HG03175 (cell line): ENCODE data around the gene IBTK.
"Not testable (repeated sequence)": the region's sequence is repeated elsewhere in the genome, so short reads cannot be mapped to it uniquely, and the experiment has no call there.

Experiments used
- ATAC-seq: cut with Tn5 transposase; IDR thresholded peaks from one replicate; pipeline ENCODE4 v1.9.1; 2021; ENCODE audit warnings: mild to moderate bottlenecking, moderate library complexity; ENCODE audit not compliant: unreplicated experiment

The IBTK gene

DNA sequence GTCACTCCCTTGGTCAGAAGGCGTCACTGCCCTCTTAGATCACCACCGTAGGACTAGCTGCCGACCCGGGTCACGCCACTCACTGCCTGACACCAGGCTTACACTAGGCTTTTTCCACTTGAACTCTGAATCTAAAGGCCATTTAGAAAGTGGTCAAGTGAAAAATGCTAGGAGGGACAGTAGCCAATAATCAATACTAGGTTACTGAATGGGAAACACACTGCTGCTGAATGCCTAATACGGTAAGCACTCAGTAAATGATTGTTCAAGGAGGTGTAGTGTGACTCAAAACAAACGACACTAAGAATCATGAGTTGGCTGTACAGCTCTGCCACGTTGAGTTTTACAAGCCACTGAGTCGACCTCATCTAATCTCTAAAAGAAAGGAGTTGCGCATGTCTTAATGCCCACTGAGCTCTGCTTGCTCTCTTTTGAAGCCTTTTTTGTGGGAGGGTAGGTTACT is 760 bp upstream of the IBTK start:
- ATAC-seq: peak; percentile 48

DNA sequence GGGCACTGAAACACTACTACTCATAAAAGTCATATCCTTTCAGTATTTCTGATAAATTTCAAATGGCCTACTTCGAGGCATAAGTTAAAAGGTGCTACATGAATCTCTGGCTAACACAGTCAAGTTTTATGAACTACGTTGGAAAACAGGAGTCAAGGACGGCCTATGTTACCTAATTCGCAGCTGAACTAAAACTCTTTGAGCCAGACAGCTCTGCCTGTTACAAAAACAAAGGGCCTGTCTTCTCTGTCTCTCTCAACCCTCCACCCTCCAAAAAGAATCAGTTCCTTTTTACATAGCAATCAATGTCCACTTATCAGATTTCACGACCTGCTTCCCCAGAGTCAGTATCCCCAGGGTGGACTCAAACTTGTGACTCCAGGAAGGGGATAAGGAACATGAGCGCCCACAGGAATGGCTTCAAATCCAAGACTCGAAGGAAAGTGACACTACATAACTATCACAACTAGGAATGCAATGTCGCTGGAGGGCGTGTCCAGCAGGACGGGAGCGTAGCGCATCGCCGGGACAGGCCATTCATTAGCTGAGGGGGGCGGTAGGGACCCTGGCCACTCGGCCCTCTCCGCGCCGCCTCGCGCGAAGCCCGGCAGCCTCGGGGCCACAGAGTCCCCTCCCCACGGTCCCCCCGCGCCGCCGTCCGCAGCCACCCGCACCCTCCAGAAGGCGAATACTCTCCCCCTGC is 591 bp downstream of the IBTK start:
- peak; percentile 31 for ATAC-seq

GRCh38 chr6:82246370-82246769 is 1.2 kb downstream of the IBTK start:
- no peak for ATAC-seq

- ATAC-seq: no peak
These were observed 2.2 kb downstream of the IBTK start for GRCh38 chr6:82245376-82245775.

DNA sequence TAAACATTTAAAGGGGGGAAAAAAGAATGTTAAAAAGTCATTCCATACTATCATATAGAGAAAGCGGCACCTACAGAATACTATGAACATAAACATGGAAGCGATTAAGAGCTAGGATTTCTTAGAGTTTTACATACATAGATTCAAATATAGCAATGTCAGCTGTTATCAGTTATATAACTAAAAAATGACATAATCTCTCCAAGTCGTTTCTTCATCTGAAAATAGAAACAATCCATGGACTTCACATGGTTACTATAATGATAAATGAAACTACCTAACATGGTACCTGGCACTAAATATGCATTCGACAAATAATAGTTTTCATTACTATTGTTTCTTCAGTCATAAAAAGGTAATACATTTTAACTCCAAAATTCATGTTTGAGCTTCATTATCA is 3.7 kb downstream of the IBTK start:
- no peak for ATAC-seq

DNA sequence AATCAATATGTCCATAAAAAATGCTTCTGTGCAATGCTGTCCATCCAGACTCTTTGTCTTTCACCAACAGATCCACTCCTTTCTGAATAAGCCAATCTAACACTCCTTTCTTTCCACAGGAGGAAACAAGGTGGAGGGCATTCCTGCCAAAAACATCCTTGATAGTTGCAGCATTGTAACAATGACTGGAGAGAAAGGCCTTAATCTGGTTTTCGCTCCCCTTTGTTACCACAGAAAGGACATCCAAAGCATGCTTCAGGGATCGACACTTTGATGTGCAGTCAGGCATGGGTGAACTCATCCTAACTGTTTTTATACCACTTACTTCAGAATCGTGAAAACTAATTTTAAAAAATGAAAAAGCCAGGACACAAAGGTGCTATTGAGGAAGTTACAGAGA is 7.4 kb downstream of the IBTK start:
- ATAC-seq: no peak

GRCh38 chr6:82239597-82239996 is 7.9 kb downstream of the IBTK start:
- ATAC-seq: no peak

DNA sequence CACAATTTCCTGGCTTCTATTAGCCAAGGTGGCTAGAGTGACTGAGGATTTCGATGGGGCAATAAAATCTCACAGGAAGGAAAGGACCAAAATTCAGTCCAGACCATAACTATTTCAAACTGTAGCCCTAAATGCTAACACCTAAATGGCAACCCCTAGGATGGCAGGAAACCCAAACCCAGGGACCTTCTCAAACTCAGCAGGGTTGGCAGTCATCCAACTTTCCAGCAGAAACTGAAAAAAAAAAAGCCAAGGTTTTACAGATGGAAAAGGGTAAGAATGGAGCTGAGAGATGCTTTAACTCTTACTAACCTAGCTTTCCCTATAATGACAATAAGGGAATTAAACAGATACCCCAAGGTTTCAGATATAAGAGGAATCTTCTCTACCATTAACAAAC is 10.5 kb downstream of the IBTK start:
- ATAC-seq: no peak

DNA sequence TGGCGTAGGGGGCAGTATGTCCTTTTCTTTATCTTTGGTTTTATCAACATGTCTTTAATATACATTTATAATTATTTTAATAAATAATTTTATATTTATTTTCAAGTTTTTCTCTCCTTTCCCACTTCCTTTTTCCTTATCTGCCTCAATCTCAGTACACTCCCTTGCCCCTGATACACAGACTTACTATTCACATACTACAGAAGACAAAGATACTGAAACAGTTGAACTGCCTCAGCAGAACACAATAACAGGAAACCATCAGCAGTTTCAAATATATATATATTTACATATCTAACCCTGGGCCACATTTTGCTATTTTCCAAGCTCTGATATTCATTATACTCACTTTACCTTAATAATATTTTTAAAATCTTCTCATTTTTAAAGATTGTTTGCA is 19.8 kb downstream of the IBTK start:
- ATAC-seq: peak; percentile 89

DNA sequence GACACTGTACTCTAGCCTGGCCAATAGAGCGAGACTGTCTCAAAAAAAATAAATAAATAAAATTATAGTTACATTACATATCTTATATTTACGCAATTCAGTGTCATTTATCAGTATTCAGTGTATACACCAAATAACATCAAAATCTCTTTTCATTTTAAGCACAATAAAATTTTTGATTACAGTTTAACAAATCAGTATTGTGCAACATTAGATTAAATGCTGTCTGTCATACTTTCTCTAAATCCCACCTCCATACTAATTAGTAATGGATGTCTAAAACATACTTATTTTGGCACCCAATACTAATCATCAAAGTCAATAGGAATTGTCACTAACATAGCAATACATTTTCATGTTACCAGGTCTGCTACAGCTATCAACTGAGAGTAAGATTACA is 27.4 kb downstream of the IBTK start:
- no peak for ATAC-seq

GRCh38 chr6:82217018-82217586 is 30.4 kb downstream of the IBTK start:
- peak; percentile 96 for ATAC-seq

- ATAC-seq: peak; percentile 9
These were observed 31.0 kb downstream of the IBTK start for GRCh38 chr6:82216549-82216948.

- no peak for ATAC-seq
These were observed 36.2 kb downstream of the IBTK start for GRCh38 chr6:82211326-82211725.

DNA sequence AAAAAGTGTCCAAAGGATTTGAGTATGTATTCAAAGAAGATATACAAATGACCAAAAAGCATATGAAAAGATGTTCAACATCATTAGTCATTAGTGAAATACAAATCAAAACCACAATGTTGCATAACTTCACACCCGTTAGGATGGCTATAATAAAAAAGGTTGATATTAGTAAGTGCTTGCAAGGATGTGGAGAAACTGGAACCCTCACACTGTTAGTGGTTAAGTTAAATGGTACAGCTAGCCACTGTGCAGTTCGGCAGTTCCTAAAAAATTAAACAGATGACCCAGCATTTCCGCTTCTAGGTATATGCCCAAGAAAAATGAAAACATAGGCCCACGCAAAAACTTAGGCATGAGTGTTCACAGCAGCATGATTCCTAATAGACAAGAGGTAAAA is 38.6 kb downstream of the IBTK start:
- ATAC-seq: no peak

DNA sequence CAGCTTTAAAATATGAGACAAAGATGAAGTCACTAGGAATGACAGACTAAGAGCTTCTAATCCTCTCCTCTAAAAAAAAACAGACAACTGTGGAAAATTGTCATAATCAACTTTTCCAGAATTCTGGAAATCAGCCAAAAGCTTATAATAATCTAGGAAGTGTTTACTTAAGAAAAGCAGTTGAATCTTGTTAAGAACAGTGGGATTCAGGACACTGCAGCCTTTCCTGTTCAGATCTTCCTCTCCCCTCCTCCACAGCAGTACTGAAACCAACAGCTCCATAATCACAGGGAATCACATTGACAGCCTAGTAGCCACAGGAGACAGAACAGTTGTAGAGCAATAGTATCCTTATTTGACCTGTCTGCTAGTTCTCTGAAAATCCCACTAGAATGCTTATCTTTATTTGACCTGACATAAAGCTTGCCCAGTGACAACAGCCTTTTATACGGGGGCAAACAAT is 41.6 kb downstream of the IBTK start:
- ATAC-seq: no peak

GRCh38 chr6:82204020-82204419 is 43.5 kb downstream of the IBTK start:
- no peak for ATAC-seq

GRCh38 chr6:82197784-82198183 is 49.8 kb downstream of the IBTK start:
- no peak for ATAC-seq

GRCh38 chr6:82197245-82197644 is 50.3 kb downstream of the IBTK start:
- not testable (repeated sequence) for ATAC-seq

DNA sequence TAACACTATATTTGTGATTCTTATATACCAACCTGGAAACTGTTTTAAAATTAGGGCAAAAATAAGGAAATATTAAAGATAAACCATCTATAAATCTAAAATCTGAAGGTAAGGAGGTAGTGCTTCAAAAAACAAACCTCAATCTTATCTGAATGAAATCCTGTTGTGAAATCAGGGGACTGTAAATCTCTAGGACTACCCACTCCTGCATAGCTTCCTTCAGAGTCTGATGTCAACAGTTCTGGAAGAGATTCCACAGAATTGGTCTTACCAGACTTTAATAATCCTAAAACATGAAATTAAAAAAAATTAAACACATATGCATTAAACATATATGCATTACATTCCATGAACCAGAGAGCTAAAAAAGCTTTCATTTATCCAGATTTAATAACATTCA is 51.4 kb downstream of the IBTK start:
- no peak for ATAC-seq

- no peak for ATAC-seq
These were observed 51.9 kb downstream of the IBTK start for GRCh38 chr6:82195619-82196018.

- ATAC-seq: no peak
These were observed 61.5 kb downstream of the IBTK start for GRCh38 chr6:82185948-82186535.

DNA sequence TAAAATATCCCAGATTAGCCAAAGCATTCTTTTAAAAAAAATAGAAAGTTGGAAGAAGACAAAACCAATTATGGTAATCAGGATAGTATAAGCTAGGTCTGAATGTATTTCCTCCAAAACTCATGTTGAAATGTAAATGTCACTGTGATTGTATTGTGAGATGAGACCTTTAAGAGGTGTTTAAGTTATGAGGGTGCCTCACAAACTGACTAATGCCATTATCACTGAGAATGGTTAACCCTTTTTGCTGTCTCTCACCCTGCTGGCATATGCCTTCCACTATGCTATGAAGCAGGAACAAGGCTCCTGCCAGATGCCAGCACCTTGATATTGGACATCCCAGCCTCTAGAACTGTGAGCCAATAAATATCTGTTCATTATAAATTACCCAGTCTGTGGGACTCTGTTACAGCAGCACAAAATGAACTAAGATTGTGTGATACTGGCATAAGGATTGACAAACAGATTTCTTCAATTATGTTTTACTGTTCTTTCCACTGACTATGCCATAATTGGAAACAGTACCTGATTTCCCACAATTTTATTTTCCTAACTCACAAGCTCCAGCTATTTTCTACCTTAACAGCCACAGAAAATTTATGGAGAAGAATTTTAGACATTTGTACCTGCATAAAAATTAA is 63.8 kb downstream of the IBTK start:
- no peak for ATAC-seq
